ENCODE data around the gene RYR3.

- TF ChIP-seq CTCF (conservative IDR thresholded peaks at IDR 0.05 in 1 of 2, IDR thresholded peaks at IDR 0.05 in 1 of 2; ENCODE audit: low read depth in 1 of 2, low read length in 2 of 2): no peak
- TF ChIP-seq EZH2 (IDR thresholded peaks at IDR 0.05; ENCODE audit: low read length, missing control alignments): no peak
Measured at GRCh38 chr15:33823119-33823518, 512.4 kb downstream of the RYR3 start.
